GM12875 (cell line): ENCODE measurements around the gene PLPPR2.
"Not testable (repeated sequence)": the region's sequence is repeated elsewhere in the genome, so short reads cannot be mapped to it uniquely, and the experiment has no call there.

Source experiments
- H3K4me3 ChIP-seq: one replicate; pipeline ENCODE4 v1.5.1; 2011; ENCODE audit warnings: low read depth, low read length, control low read depth
- TF ChIP-seq, protein P1 (sequence below): IDR thresholded peaks from 2 replicates; pipeline ENCODE4 v1.5.1; 2011; ENCODE audit warnings: low read depth, mild to moderate bottlenecking, control low read depth, inconsistent platforms, low read length, moderate library complexity, borderline replicate concordance; ENCODE audit not compliant: insufficient read depth

PLPPR2 gene

GRCh38 chr19:11324079-11324661, 31.1 kb upstream of the PLPPR2 start:
- TF ChIP-seq, protein P1, sequence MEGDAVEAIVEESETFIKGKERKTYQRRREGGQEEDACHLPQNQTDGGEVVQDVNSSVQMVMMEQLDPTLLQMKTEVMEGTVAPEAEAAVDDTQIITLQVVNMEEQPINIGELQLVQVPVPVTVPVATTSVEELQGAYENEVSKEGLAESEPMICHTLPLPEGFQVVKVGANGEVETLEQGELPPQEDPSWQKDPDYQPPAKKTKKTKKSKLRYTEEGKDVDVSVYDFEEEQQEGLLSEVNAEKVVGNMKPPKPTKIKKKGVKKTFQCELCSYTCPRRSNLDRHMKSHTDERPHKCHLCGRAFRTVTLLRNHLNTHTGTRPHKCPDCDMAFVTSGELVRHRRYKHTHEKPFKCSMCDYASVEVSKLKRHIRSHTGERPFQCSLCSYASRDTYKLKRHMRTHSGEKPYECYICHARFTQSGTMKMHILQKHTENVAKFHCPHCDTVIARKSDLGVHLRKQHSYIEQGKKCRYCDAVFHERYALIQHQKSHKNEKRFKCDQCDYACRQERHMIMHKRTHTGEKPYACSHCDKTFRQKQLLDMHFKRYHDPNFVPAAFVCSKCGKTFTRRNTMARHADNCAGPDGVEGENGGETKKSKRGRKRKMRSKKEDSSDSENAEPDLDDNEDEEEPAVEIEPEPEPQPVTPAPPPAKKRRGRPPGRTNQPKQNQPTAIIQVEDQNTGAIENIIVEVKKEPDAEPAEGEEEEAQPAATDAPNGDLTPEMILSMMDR, result no peak
- H3K4me3 ChIP-seq, result no peak overlapping the region

DNA sequence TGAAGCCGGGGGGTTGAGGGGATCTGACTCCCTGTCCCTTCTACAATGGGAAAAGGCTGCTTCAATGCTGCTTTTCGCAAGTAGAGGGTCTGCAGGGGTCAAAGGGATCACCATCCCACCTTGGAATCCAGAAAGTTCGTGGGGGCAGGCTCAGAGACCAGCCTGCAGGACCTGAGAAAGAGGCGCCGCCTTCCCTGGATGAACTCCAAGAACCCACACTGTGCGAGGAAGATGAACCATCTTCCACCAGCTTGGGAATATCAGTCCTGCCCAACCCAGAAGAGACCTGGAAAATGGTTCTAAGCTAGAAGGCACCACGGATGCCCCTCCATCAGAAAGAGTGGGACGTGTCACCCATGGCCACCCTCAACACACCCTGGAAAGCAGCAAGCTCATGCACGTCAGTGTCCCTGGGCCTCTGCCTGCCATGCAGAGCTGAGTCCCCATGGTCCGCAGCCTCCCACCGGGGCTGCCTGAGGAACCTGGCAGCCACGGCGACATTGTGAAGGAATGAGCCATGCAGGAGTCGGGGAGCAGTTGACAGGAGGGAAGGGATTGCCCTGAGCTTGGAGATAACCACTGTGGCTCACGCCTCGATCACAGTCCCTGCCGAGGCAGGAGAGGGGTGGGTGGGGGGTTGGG, 30.4 kb upstream of the PLPPR2 start:
- TF ChIP-seq, protein P1, result no peak
- no peak overlapping the region for H3K4me3 ChIP-seq

GRCh38 chr19:11325544-11325943, 29.7 kb upstream of the PLPPR2 start:
- no peak overlapping the region for H3K4me3 ChIP-seq
- TF ChIP-seq, protein P1, result no peak

DNA sequence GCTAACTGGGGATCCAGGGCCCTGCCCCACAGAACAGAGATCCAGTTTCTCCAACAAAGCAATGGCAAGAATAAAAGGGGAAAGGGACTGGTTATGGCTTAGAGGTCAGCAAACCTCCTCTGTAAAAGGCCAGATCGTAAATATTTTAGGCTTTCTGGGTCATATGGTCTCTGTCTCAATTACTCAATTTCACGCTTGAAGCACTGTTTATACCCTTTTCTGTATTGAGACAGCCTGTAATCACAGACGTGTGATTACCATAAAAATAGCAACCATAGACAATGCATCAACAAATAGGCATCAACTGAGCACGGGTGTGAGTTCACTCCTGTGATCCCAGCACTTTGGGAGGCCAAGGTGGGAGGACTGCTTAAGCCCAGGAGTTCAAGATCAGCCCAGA, 25.1 kb upstream of the PLPPR2 start:
- H3K4me3 ChIP-seq, result no peak overlapping the region

GRCh38 chr19:11331502-11331901, 23.7 kb upstream of the PLPPR2 start:
- TF ChIP-seq, protein P1, result no peak

More for the DNA sequence above, 25.1 kb upstream of the PLPPR2 start:
- TF ChIP-seq, protein P1, result no peak

GRCh38 chr19:11332822-11333221, 22.4 kb upstream of the PLPPR2 start:
- H3K4me3 ChIP-seq, result no peak overlapping the region
- TF ChIP-seq, protein P1, result no peak

More at GRCh38 chr19:11331502-11331901, 23.7 kb upstream of the PLPPR2 start:
- H3K4me3 ChIP-seq, result no peak overlapping the region

DNA sequence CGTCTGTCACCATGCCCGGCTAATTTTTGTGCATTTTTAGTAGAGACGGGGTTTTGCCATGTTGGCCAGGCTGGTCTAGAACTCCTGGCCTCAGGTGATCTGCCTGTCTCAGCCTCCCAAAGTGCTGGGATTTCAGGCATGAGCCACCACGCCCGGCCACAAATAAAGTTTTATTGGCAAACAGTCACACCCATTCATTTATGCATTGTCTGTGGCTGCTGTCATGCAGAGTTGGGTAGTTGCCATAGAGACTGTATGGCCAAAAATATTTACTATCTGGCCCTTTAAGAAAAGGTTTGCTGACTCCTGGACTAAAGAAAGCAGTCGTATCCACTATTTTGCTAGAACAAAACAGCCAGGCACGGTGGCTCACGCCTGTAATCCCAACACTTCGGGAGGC, 21.4 kb upstream of the PLPPR2 start:
- H3K4me3 ChIP-seq, result not testable (repeated sequence)
